NB4 (cell line): ENCODE data around the gene MRPL47.

Experiments
- DNase-seq: peaks from one replicate; pipeline ENCODE4 v3.0.0; 2010; ENCODE audit warnings: low read depth
- H3K4me3 ChIP-seq: one replicate; pipeline ENCODE4 v1.5.1; 2011; ENCODE audit warnings: mild to moderate bottlenecking, low read depth, low read length, moderate library complexity
- MAX ChIP-seq: IDR thresholded peaks from 2 replicates; pipeline ENCODE4 v1.6.1; 2011; ENCODE audit warnings: low read depth, low read length
- MYC ChIP-seq: IDR thresholded peaks from 2 replicates; pipeline ENCODE4 v1.6.1; 2011; ENCODE audit warnings: low read depth, low read length
- POLR2A ChIP-seq: IDR thresholded peaks from 2 replicates; pipeline ENCODE4 v1.6.1; 2011; ENCODE audit warnings: mild to moderate bottlenecking; ENCODE audit not compliant: insufficient read length; ENCODE audit errors: extremely low read depth
- TF ChIP-seq, protein P1 (sequence below): IDR thresholded peaks from one replicate; pipeline ENCODE4 v1.5.1; 2012; ENCODE audit warnings: low read depth, low read length

MRPL47 gene

DNA sequence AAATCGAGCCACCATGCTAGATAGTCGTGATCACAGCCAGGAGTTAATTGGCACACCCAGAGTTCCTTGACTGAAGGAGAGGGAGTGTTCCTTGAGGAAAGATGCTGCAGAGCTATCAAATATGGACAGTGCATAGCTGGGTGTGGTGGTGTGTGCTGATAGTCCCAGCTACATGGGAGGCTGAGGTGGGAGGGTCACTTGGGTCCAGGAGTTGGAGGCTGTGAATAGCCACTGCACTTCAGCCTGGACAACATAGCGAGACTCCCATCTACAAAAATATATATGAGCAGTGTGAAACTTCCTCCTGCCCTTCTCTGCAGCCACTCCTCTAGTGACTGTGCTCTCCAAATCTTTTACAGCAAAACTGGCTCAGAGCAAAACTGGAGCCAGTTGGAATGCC is 38.4 kb upstream of the MRPL47 start:
- DNase-seq = no peak
- TF ChIP-seq MAX = no peak
- no peak for TF ChIP-seq MYC
- TF ChIP-seq POLR2A = no peak
- TF ChIP-seq, protein P1, sequence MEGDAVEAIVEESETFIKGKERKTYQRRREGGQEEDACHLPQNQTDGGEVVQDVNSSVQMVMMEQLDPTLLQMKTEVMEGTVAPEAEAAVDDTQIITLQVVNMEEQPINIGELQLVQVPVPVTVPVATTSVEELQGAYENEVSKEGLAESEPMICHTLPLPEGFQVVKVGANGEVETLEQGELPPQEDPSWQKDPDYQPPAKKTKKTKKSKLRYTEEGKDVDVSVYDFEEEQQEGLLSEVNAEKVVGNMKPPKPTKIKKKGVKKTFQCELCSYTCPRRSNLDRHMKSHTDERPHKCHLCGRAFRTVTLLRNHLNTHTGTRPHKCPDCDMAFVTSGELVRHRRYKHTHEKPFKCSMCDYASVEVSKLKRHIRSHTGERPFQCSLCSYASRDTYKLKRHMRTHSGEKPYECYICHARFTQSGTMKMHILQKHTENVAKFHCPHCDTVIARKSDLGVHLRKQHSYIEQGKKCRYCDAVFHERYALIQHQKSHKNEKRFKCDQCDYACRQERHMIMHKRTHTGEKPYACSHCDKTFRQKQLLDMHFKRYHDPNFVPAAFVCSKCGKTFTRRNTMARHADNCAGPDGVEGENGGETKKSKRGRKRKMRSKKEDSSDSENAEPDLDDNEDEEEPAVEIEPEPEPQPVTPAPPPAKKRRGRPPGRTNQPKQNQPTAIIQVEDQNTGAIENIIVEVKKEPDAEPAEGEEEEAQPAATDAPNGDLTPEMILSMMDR = no peak
- no peak overlapping the region for H3K4me3 ChIP-seq

DNA sequence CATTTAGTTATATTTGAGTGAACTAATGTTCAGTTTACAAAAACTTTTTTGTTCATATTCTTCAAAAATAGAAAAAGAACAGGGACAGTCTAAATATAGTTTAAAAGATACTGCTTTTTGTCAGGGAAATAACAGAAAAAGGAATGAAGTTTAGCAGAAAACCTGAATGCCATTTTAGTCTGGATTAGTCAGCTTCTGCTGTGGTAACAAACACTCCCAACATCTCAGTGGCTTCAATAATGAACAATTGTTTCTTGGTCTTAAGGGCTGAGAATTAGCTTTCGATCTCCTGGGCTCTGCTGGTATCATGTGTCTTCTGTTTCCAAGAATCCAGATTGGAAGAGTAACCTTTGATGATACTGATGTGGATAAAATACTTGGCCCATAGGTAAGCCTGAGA is 36.0 kb upstream of the MRPL47 start:
- no peak for DNase-seq
- no peak overlapping the region for H3K4me3 ChIP-seq
- TF ChIP-seq MYC (no peak), MAX (no peak), POLR2A (no peak)
- TF ChIP-seq, protein P1 = no peak

- DNase-seq = no peak
- no peak overlapping the region for H3K4me3 ChIP-seq
- no peak for TF ChIP-seq MAX
- TF ChIP-seq POLR2A = no peak
- no peak for TF ChIP-seq MYC
- TF ChIP-seq, protein P1 = no peak
Measured at GRCh38 chr3:179630753-179631451, 26.5 kb upstream of the MRPL47 start.

GRCh38 chr3:179624451-179624850 is 20.0 kb upstream of the MRPL47 start:
- no peak for TF ChIP-seq MYC
- TF ChIP-seq, protein P1 = no peak
- TF ChIP-seq POLR2A = no peak
- TF ChIP-seq MAX = no peak
- DNase-seq = no peak
- no peak overlapping the region for H3K4me3 ChIP-seq

DNA sequence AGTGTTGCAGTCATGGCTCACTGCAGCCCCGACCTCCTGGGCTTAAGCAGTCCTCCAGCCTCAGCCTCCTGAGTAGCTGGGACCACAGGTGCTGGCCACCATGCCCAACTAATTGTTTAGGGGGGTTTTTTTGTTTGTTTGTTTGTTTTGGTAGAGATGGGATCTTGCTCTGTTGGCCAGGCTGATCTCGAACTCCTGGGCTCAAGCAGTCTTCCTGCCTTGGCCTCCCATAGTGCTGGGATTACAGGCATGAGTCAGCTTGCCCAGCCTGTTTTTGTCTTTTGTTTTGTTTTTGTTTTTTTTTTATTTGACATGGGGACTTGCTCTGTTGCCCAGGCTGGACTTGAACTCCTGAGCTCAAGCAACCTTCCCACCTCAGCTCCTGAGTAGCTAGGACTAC is 17.6 kb upstream of the MRPL47 start:
- TF ChIP-seq POLR2A = no peak
- no peak for TF ChIP-seq MYC
- TF ChIP-seq MAX = no peak
- TF ChIP-seq, protein P1 = no peak
- DNase-seq = no peak
- no peak overlapping the region for H3K4me3 ChIP-seq
